Liver (tissue), 9 donors: ENCODE results near the gene EHD2. TPM values are rescaled to one million over a fixed set of nuclear protein-coding genes. Genes with fewer than 3 reads are reported as not detected.

Experiments used
- DNase-seq: peaks from one replicate; pipeline ENCODE4 v3.0.0-alpha.2; 2017; ENCODE audit warnings: low spot score
- H3K27ac ChIP-seq, 2 donors: one replicate each; pipeline ENCODE4 v1.7.0; 2013; ENCODE audit warnings: inconsistent platforms in 2 of 2, low read length in 2 of 2, control low read depth in 1 of 2, low read depth in 1 of 2, mild to moderate bottlenecking in 1 of 2
- H3K27me3 ChIP-seq, 4 donors: one replicate each; pipeline versions ENCODE4 v1.6.1 to v1.7.0; 2013; ENCODE audit warnings: low read length in 3 of 4, inconsistent platforms in 1 of 4, mild to moderate bottlenecking in 1 of 4, moderate library complexity in 1 of 4; ENCODE audit not compliant: control insufficient read depth in 4 of 4, insufficient read depth in 4 of 4
- H3K36me3 ChIP-seq, 4 donors: one replicate each; pipeline versions ENCODE4 v1.6.1 to v1.7.0; 2013; ENCODE audit warnings: low read length in 3 of 4, mild to moderate bottlenecking in 3 of 4, low read depth in 1 of 4, moderate library complexity in 1 of 4; ENCODE audit not compliant: control insufficient read depth in 4 of 4, insufficient read depth in 3 of 4
- H3K4me1 ChIP-seq, 4 donors: one replicate each; pipeline versions ENCODE4 v1.6.1 to v1.7.0; 2013; ENCODE audit warnings: low read length in 3 of 4, mild to moderate bottlenecking in 3 of 4, moderate library complexity in 1 of 4; ENCODE audit not compliant: control insufficient read depth in 4 of 4, insufficient read depth in 4 of 4
- H3K4me3 ChIP-seq, 3 donors: one replicate each; pipeline versions ENCODE4 v1.6.1 to v1.7.0; 2013; ENCODE audit warnings: low read length in 3 of 3, control low read depth in 1 of 3, low read depth in 1 of 3, mild to moderate bottlenecking in 1 of 3
- H3K9ac ChIP-seq, 2 donors: one replicate each; pipeline ENCODE4 v1.7.0; 2013; ENCODE audit warnings: low read length in 2 of 2, mild to moderate bottlenecking in 2 of 2, moderate library complexity in 2 of 2, control low read depth in 1 of 2, low read depth in 1 of 2
- H3K9me3 ChIP-seq, 4 donors: one replicate each; pipeline versions ENCODE4 v1.6.1 to v1.7.0; 2013; ENCODE audit warnings: low read length in 3 of 4; ENCODE audit not compliant: control insufficient read depth in 4 of 4
- ATF3 ChIP-seq: IDR thresholded peaks from 2 replicates; pipeline ENCODE4 v1.6.1; 2016; ENCODE audit warnings: antibody characterized with exemption
- CTCF ChIP-seq: fragments of 150-350 bp; IDR thresholded peaks from 2 replicates; pipeline ENCODE4 v1.5.1; 2017; ENCODE audit warnings: improper control_type of control experiment, low read depth, low read length; ENCODE audit not compliant: missing input control
- EGR1 ChIP-seq, 2 donors: IDR thresholded peaks; 2 replicates each; pipeline ENCODE4 v1.6.1; 2016 to 2018; ENCODE audit warnings: antibody characterized with exemption in 2 of 2, low read depth in 2 of 2
- FOXA1 ChIP-seq: IDR thresholded peaks from 2 replicates; pipeline ENCODE4 v1.6.1; 2016; ENCODE audit warnings: antibody characterized with exemption
- FOXA2 ChIP-seq: IDR thresholded peaks from 2 replicates; pipeline ENCODE4 v1.6.1; 2016; ENCODE audit warnings: antibody characterized with exemption
- GABPA ChIP-seq, 2 donors: IDR thresholded peaks in 1 of 2; conservative IDR thresholded peaks in 1 of 2; 2 replicates each; pipeline ENCODE4 v1.6.1; 2016; ENCODE audit warnings: antibody characterized with exemption in 2 of 2, mild to moderate bottlenecking in 1 of 2, moderate library complexity in 1 of 2
- HNF4A ChIP-seq, 2 donors: conservative IDR thresholded peaks; 2 replicates each; pipeline ENCODE4 v1.6.1; 2016; ENCODE audit warnings: antibody characterized with exemption in 2 of 2, mild to moderate bottlenecking in 2 of 2
- HNF4G ChIP-seq: IDR thresholded peaks from 2 replicates; pipeline ENCODE4 v1.6.1; 2016; ENCODE audit warnings: antibody characterized with exemption
- JUND ChIP-seq, 2 donors: IDR thresholded peaks; 2 replicates each; pipeline ENCODE4 v1.6.1; 2016; ENCODE audit warnings: antibody characterized with exemption in 2 of 2
- MAX ChIP-seq: IDR thresholded peaks from 2 replicates; pipeline ENCODE4 v1.6.1; 2016; ENCODE audit warnings: antibody characterized with exemption
- NR2F2 ChIP-seq: IDR thresholded peaks from 2 replicates; pipeline ENCODE4 v1.6.1; 2016; ENCODE audit warnings: antibody characterized with exemption
- RAD21 ChIP-seq, 2 donors: IDR thresholded peaks; 2 replicates each; pipeline ENCODE4 v1.6.1; 2016; ENCODE audit warnings: antibody characterized with exemption in 2 of 2, mild to moderate bottlenecking in 2 of 2
- REST ChIP-seq: IDR thresholded peaks from 2 replicates; pipeline ENCODE4 v1.6.1; 2016; ENCODE audit warnings: antibody characterized with exemption, mild to moderate bottlenecking
- RXRA ChIP-seq, 2 donors: IDR thresholded peaks; 2 replicates each; pipeline ENCODE4 v1.6.1; 2017 to 2018; ENCODE audit warnings: antibody characterized with exemption in 2 of 2, mild to moderate bottlenecking in 1 of 2
- SP1 ChIP-seq: IDR thresholded peaks from 2 replicates; pipeline ENCODE4 v1.6.1; 2018; ENCODE audit warnings: antibody characterized with exemption, mild to moderate bottlenecking
- TAF1 ChIP-seq: conservative IDR thresholded peaks from 2 replicates; pipeline ENCODE4 v1.6.1; 2016; ENCODE audit warnings: antibody characterized with exemption, mild to moderate bottlenecking
- YY1 ChIP-seq: IDR thresholded peaks from 2 replicates; pipeline ENCODE4 v1.6.1; 2016; ENCODE audit warnings: antibody characterized with exemption, mild to moderate bottlenecking
- ZBTB33 ChIP-seq: IDR thresholded peaks from 2 replicates; pipeline ENCODE4 v1.6.1; 2016; ENCODE audit warnings: antibody characterized with exemption
- WGBS: extraction: QIAGEN DNeasy Blood & Tissue Kit; methylation state at CpG from one replicate; pipeline ENCODE4 v1.1.7; 2013; 5-methylcytosine and 5-hydroxymethylcytosine counted together
- polyA plus RNA-seq, 2 donors: library from polyadenylated mRNA; stranded (reverse) in 1 of 2; unstranded in 1 of 2; fragments of 200-250 nt in 1 of 2; fragments of >200 nt in 1 of 2; fragmentation: Nextera tagmentation in 1 of 2; extraction: Ambion mirVana in 1 of 2; gene quantifications; one replicate each; pipeline versions ENCODE4 v1.2.1 to v1.2.3, GENCODE V29; 2013 to 2015
- total RNA-seq, 2 donors: library from RNA; depleted of rRNA; stranded (reverse); fragments of >200 nt; gene quantifications; one replicate each; pipeline ENCODE4 v1.2.3, GENCODE V29; 2014
- donor health status: healthy.
- donor health status: healthy.
- donor health status: healthy.
- donor health status: healthy.
- donor health status: healthy.

The EHD2 gene
- total and polyA plus RNA-seq, 4 donors: 3.2 to 7.9 (median 5.8) TPM

- TF ChIP-seq REST: no peak
- TF ChIP-seq HNF4G: no peak
- no peak for TF ChIP-seq FOXA1
- TF ChIP-seq MAX: no peak
- no peak for TF ChIP-seq HNF4A (conservative IDR thresholded peaks at IDR 0.05)
- TF ChIP-seq SP1: no peak
- no peak overlapping the region for H3K4me3 ChIP-seq
- no peaks in the 10 kb centered on the region for H3K9me3 ChIP-seq
- H3K9ac ChIP-seq: no peak overlapping the region
- H3K4me1 ChIP-seq: peaks cover 0 to 9% (median 5%) of the 10 kb centered on the region in 4 donors
- no peaks in the 10 kb centered on the region for H3K36me3 ChIP-seq
- no peak overlapping the region for H3K27ac ChIP-seq
- 89% methylated on average over 8 of the region's 8 CpGs for WGBS
- H3K27me3 ChIP-seq: peaks cover 0 to 4% (median 1%) of the 10 kb centered on the region in 4 donors
- DNase-seq: no peak
Observed at GRCh38 chr19:47730910-47731309, 17.7 kb downstream of the EHD2 start.

GRCh38 chr19:47735131-47735530 lies 21.9 kb downstream of the EHD2 start:
- TF ChIP-seq RAD21 (IDR thresholded peaks at IDR 0.05): no peak
- TF ChIP-seq HNF4A (conservative IDR thresholded peaks at IDR 0.05): no peak
- no peak for TF ChIP-seq RXRA (IDR thresholded peaks at IDR 0.05)
- TF ChIP-seq NR2F2: no peak
- no peak for TF ChIP-seq ATF3
- TF ChIP-seq REST: no peak
- no peak for TF ChIP-seq FOXA1
- TF ChIP-seq CTCF: no peak
- no peak for TF ChIP-seq EGR1 (IDR thresholded peaks at IDR 0.05; ENCODE audit: low read depth in 2 of 2)
- no peak for TF ChIP-seq JUND (IDR thresholded peaks at IDR 0.05)
- TF ChIP-seq SP1: no peak
- no peak for TF ChIP-seq MAX
- no peak for TF ChIP-seq GABPA (IDR thresholded peaks at IDR 0.05 in 1 of 2, conservative IDR thresholded peaks at IDR 0.05 in 1 of 2)
- TF ChIP-seq FOXA2: no peak
- no peak for TF ChIP-seq YY1
- TF ChIP-seq TAF1: no peak
- no peak for TF ChIP-seq ZBTB33
- no peak for TF ChIP-seq HNF4G
- Histone ChIP-seq H3K9me3 (no peaks in the 10 kb centered on the region), H3K4me3 (no peak overlapping the region), H3K36me3 (no peaks in the 10 kb centered on the region), H3K4me1 (no peaks in the 10 kb centered on the region), H3K27ac (no peak overlapping the region), H3K9ac (no peak overlapping the region), H3K27me3 (peaks cover 0 to 4% (median 0%) of the 10 kb centered on the region in 4 donors)
- DNase-seq: no peak
- WGBS: 80% methylated on average over 4 of the region's 4 CpGs
